ENCODE measurements around the gene SMARCA2. TPM values are rescaled to one million over a fixed set of nuclear protein-coding genes. Genes with fewer than 3 reads are reported as not detected.

Gene SMARCA2
- total RNA-seq, 2 experiments from 2014 or later: 264 to 274 TPM

- Mint-ChIP-seq H3K9me3 (no peaks in the 10 kb centered on the region), H3K36me3 (ENCODE audit: low read depth) (peaks cover 28% of the 10 kb centered on the region), H3K27me3 (no peaks in the 10 kb centered on the region), H3K4me3 (no peak overlapping the region), H3K27ac (no peak overlapping the region), H3K4me1 (no peaks in the 10 kb centered on the region)
- ChIA-PET CTCF (interaction anchor here (0.6 to 1.1 kb wide), 2 partner anchors 10 to 257 kb away, joined by 3 read pairs; no protein-coding TSS in a partner anchor), POLR2A (no interaction called here)
- DNase-seq: no peak
Measured at GRCh38 chr9:2180704-2181103, 165.6 kb downstream of the SMARCA2 start.

DNA sequence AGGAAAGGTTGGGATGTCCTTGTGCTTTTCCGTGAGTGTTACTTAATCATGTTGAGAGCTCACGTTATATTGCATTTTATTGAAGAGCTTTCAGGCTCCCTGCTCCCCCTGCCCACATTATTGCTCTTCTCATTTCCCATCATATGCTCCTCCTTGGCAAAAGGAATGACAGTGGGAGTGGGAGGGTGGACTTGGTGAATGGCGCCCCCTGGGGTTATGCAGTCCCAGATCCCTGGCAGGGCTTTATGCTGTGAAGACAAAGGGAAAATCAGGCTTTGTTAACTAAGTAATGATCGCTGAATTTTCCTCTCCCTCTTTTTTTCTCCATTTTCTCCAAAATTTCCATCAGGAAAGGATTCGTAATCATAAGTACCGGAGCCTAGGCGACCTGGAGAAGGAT lies 166.6 kb downstream of the SMARCA2 start:
- Mint-ChIP-seq H3K4me3 (no peak overlapping the region), H3K4me1 (no peaks in the 10 kb centered on the region), H3K9me3 (no peaks in the 10 kb centered on the region), H3K36me3 (ENCODE audit: low read depth) (peaks cover 34% of the 10 kb centered on the region), H3K27ac (no peak overlapping the region), H3K27me3 (no peaks in the 10 kb centered on the region)
- ChIA-PET CTCF (interaction anchor here (0.7 to 1.0 kb wide), 2 partner anchors 75 to 88 kb away, joined by 3 to 6 read pairs; no protein-coding TSS in a partner anchor), POLR2A (no interaction called here)
- no peak for DNase-seq

- CTCF ChIA-PET: no interaction called here
- H3K4me1 Mint-ChIP-seq: no peaks in the 10 kb centered on the region
- H3K27me3 Mint-ChIP-seq: no peaks in the 10 kb centered on the region
- H3K27ac Mint-ChIP-seq: no peak overlapping the region
- H3K36me3 Mint-ChIP-seq (ENCODE audit: low read depth): peaks cover 76% of the 10 kb centered on the region
- no peaks in the 10 kb centered on the region for H3K9me3 Mint-ChIP-seq
- POLR2A ChIA-PET: no interaction called here
- no peak overlapping the region for H3K4me3 Mint-ChIP-seq
- DNase-seq: no peak
Measured at GRCh38 chr9:2190939-2191608, 175.9 kb downstream of the SMARCA2 start.

GRCh38 chr9:2191609-2191972 lies 176.4 kb downstream of the SMARCA2 start:
- no peak for DNase-seq
- Mint-ChIP-seq H3K9me3 (no peaks in the 10 kb centered on the region), H3K36me3 (ENCODE audit: low read depth) (peaks cover 78% of the 10 kb centered on the region), H3K27me3 (no peaks in the 10 kb centered on the region), H3K27ac (no peak overlapping the region), H3K4me1 (no peaks in the 10 kb centered on the region), H3K4me3 (no peak overlapping the region)
- POLR2A ChIA-PET: no interaction called here
- CTCF ChIA-PET: no interaction called here

- POLR2A ChIA-PET: no interaction called here
- Mint-ChIP-seq H3K9me3 (no peaks in the 10 kb centered on the region), H3K4me1 (no peaks in the 10 kb centered on the region), H3K27me3 (no peaks in the 10 kb centered on the region), H3K36me3 (ENCODE audit: low read depth) (peaks cover 77% of the 10 kb centered on the region), H3K4me3 (no peak overlapping the region), H3K27ac (peak overlapping the region; percentile 55)
- DNase-seq: no peak
- CTCF ChIA-PET: interaction anchor here (0.7 kb wide), 1 partner anchor 19 kb away, joined by 4 read pairs; no protein-coding TSS in a partner anchor
Measured at GRCh38 chr9:2192356-2192979, 177.3 kb downstream of the SMARCA2 start.

- CTCF ChIA-PET: no interaction called here
- POLR2A ChIA-PET: no interaction called here
- no peaks in the 10 kb centered on the region for H3K4me1 Mint-ChIP-seq
- H3K27me3 Mint-ChIP-seq: no peaks in the 10 kb centered on the region
- H3K9me3 Mint-ChIP-seq: no peaks in the 10 kb centered on the region
- H3K27ac Mint-ChIP-seq: no peak overlapping the region
- peaks cover 83% of the 10 kb centered on the region for H3K36me3 Mint-ChIP-seq (ENCODE audit: low read depth)
- H3K4me3 Mint-ChIP-seq: no peak overlapping the region
- DNase-seq: no peak
Measured at GRCh38 chr9:2193552-2193951, 178.4 kb downstream of the SMARCA2 start.

DNA sequence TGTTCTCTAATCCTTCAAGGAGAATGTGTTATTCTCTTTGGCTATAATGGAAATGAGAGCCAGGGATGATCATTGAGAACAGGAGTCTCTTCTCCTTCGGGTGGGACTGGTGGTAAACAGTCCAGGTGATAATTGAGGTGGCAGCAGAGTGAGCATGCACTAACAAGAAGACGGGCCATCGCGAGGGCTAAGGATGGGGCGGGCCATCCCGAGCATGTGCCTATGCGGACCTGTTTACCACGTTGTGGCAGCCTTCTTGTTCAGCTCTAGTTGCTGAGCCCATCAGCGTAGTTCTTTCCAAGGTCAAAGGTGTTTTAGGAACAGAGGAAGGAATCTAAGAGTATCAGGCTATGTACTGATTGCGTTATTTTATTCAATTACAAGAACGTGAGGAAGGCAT lies 180.1 kb downstream of the SMARCA2 start:
- no peak overlapping the region for H3K4me3 Mint-ChIP-seq
- H3K4me1 Mint-ChIP-seq: peaks cover 3% of the 10 kb centered on the region
- H3K36me3 Mint-ChIP-seq (ENCODE audit: low read depth): peaks cover 79% of the 10 kb centered on the region
- H3K27me3 Mint-ChIP-seq: no peaks in the 10 kb centered on the region
- no peak for DNase-seq
- H3K9me3 Mint-ChIP-seq: peaks cover 10% of the 10 kb centered on the region
- ChIA-PET CTCF (interaction anchor here (0.7 kb wide), 1 partner anchor 93 kb away, joined by 3 read pairs; no protein-coding TSS in a partner anchor), POLR2A (no interaction called here)
- no peak overlapping the region for H3K27ac Mint-ChIP-seq

- Mint-ChIP-seq H3K27me3 (no peaks in the 10 kb centered on the region), H3K36me3 (ENCODE audit: low read depth) (peaks cover 74% of the 10 kb centered on the region), H3K27ac (no peak overlapping the region), H3K9me3 (peaks cover 16% of the 10 kb centered on the region), H3K4me1 (peaks cover 3% of the 10 kb centered on the region), H3K4me3 (no peak overlapping the region)
- ChIA-PET POLR2A (no interaction called here), CTCF (no interaction called here)
- DNase-seq: no peak
Measured at GRCh38 chr9:2196757-2197156, 181.6 kb downstream of the SMARCA2 start.

DNA sequence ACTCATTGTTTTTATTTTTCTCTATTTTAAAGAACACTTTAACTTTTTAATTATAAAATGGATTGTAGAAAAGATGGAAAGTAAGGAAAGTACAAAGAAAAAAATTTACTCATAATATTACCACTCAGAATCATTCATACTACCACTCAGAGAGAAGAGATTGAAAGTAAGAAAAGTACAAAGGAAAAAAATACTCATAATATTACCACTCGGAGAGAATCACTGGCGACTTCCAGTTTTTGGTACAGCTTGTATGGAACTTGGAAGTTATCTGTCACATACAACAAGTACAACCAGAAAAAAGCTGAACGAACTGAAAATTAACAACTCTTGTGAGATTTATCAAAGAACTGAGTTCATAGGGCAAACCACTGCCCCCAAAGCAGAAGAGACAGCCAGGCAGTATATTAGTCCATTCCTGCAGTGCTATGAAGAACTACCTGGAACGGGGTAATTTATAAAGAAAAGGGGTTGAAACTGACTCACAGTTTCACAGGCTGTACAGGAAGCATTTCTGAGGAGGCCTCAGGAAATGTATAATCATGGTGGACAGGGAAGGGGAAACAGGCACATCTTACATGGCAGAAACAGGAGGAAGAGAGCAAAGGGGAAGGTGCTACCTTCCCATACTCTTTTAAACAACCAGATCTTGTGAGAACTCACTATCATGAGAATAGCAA lies 183.9 kb downstream of the SMARCA2 start:
- H3K36me3 Mint-ChIP-seq (ENCODE audit: low read depth): peaks cover 58% of the 10 kb centered on the region
- H3K27ac Mint-ChIP-seq: peak overlapping the region; percentile 76
- POLR2A ChIA-PET: no interaction called here
- DNase-seq: no peak
- H3K4me3 Mint-ChIP-seq: no peak overlapping the region
- H3K4me1 Mint-ChIP-seq: peaks cover 3% of the 10 kb centered on the region
- H3K9me3 Mint-ChIP-seq: peaks cover 20% of the 10 kb centered on the region
- no peaks in the 10 kb centered on the region for H3K27me3 Mint-ChIP-seq
- CTCF ChIA-PET: interaction anchor here (1.0 kb wide), 1 partner anchor 11 kb away, joined by 3 read pairs; no protein-coding TSS in a partner anchor

DNA sequence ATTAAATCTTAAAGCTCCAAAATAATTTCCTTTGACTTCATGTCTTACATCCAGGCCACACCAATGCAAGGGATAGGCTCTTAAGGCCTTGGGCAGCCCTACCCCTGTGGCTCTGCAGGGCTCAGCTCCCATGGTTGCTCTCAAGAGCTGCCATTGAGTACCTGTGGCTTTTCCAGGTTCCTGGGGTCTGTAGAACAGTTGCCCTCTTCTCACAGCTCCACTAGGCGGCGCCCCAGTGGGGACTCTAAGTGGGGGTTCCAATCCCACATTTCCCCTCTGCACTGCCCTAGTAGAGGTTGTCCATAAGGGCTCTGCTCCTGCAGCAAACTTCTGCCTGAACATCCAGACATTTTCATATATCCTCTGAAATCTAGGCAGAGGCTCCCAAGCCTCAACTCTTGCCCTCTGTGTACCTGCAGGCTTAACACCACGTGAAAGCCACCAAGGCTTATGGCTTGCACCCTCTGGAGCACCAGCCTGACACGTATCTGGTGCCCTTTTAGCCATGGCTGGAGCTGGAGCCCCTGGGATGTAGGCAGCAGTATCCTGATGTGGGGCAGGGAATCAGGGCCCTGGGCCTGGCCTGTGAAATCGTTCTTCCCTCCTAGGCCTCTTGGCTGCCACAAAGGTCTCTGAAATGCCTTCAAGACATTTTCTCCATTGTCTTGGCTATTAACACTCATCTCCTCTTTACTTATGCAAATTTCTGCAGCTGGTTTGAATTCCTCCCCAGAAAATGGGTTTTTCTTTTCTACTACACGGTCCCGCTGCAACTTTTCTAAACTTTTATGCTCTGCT lies 185.1 kb downstream of the SMARCA2 start:
- no peak overlapping the region for H3K4me3 Mint-ChIP-seq
- ChIA-PET CTCF (interaction anchor here (0.6 kb wide), 1 partner anchor 924 kb away, joined by 3 read pairs; no protein-coding TSS in a partner anchor), POLR2A (no interaction called here)
- no peak for DNase-seq
- no peaks in the 10 kb centered on the region for H3K27me3 Mint-ChIP-seq
- peaks cover 49% of the 10 kb centered on the region for H3K36me3 Mint-ChIP-seq (ENCODE audit: low read depth)
- H3K9me3 Mint-ChIP-seq: peaks cover 20% of the 10 kb centered on the region
- no peak overlapping the region for H3K27ac Mint-ChIP-seq
- H3K4me1 Mint-ChIP-seq: peaks cover 3% of the 10 kb centered on the region

GRCh38 chr9:2208465-2208864 lies 193.3 kb downstream of the SMARCA2 start:
- Mint-ChIP-seq H3K36me3 (ENCODE audit: low read depth) (no peaks in the 10 kb centered on the region), H3K27ac (no peak overlapping the region), H3K9me3 (no peaks in the 10 kb centered on the region), H3K27me3 (no peaks in the 10 kb centered on the region), H3K4me3 (no peak overlapping the region), H3K4me1 (no peaks in the 10 kb centered on the region)
- ChIA-PET CTCF (no interaction called here), POLR2A (no interaction called here)
- no peak for DNase-seq

DNA sequence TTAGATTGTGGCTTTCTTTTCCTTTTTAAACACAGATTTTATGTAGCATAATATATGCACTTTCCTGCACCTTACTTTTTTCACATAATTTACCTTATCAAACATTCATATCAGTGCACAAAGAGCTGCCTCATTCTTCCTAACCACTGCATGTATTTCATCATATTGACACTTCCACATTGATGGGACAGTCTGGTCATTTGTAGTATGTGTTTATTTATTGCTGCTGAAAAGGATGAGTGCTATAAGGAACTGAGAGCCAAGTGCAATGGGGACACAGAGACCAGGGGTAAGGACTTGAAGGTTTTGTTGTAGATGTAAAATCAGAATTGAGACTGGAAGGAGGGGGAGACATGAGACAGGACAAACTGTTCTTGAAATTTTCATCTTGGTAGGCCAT lies 193.8 kb downstream of the SMARCA2 start:
- ChIA-PET POLR2A (no interaction called here), CTCF (no interaction called here)
- no peaks in the 10 kb centered on the region for H3K9me3 Mint-ChIP-seq
- no peak overlapping the region for H3K4me3 Mint-ChIP-seq
- DNase-seq: no peak
- H3K4me1 Mint-ChIP-seq: no peaks in the 10 kb centered on the region
- H3K27ac Mint-ChIP-seq: no peak overlapping the region
- no peaks in the 10 kb centered on the region for H3K36me3 Mint-ChIP-seq (ENCODE audit: low read depth)
- H3K27me3 Mint-ChIP-seq: no peaks in the 10 kb centered on the region

DNA sequence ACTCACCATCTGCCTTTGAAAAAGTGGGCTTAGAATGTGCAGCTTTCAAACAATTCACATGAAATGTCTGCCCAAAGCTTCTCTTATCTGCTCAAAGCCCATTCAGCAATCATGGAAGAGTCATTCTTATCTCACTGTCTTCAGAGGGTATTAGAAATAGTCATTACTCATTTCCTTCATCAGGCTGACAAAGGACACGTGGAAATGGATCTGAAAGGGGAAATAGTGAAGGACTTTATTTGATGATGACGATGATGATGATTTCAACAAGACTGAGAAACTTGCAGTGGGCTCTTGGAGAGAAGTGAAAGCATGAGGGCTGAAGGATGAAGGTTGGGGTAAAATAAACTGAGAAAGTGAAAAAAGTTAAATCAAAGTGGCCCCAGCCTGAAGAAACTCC lies 194.3 kb downstream of the SMARCA2 start:
- ChIA-PET POLR2A (no interaction called here), CTCF (no interaction called here)
- Mint-ChIP-seq H3K27ac (no peak overlapping the region), H3K36me3 (ENCODE audit: low read depth) (no peaks in the 10 kb centered on the region), H3K9me3 (no peaks in the 10 kb centered on the region), H3K27me3 (no peaks in the 10 kb centered on the region), H3K4me3 (no peak overlapping the region), H3K4me1 (no peaks in the 10 kb centered on the region)
- no peak for DNase-seq

Data from activated CD4-positive, alpha-beta T cell treated with anti-CD3 and anti-CD28 coated beads, Interleukin-2, amount 10 ng/mL, durations not matched to agents 7 days and 5 days (primary cell).